Hepatocyte (in vitro differentiated cells): ENCODE results near the gene AKTIP. TPM values are rescaled to one million over a fixed set of nuclear protein-coding genes. Genes with fewer than 3 reads are reported as not detected.

Experiments
- DNase-seq: peaks from one replicate; pipeline ENCODE4 v3.0.0-alpha.2; 2016; ENCODE audit warnings: low spot score
- H2AFZ ChIP-seq: fragments of 200-600 bp; sonication (generic); 2 replicates; pipeline ENCODE4 v1.6.0; 2016; ENCODE audit warnings: antibody characterized with exemption, mild to moderate bottlenecking
- H3K27ac ChIP-seq: fragments of 200-600 bp; sonication (generic); 2 replicates; pipeline ENCODE4 v1.5.1; 2016; ENCODE audit warnings: mild to moderate bottlenecking
- H3K27me3 ChIP-seq: fragments of 200-600 bp; sonication (generic); 2 replicates; pipeline ENCODE4 v1.6.1; 2016
- H3K36me3 ChIP-seq: fragments of 200-600 bp; sonication (generic); replicated peaks from 2 replicates; pipeline ENCODE4 v1.5.1; 2016; ENCODE audit warnings: low read depth; ENCODE audit not compliant: insufficient read depth
- H3K4me1 ChIP-seq: fragments of 200-600 bp; sonication (generic); 2 replicates; pipeline ENCODE4 v1.5.1; 2016; ENCODE audit warnings: mild to moderate bottlenecking, moderate library complexity; ENCODE audit not compliant: insufficient read depth
- H3K4me2 ChIP-seq: fragments of 200-600 bp; sonication (generic); 2 replicates; pipeline ENCODE4 v1.6.0; 2016
- H3K4me3 ChIP-seq: fragments of 200-600 bp; sonication (generic); 2 replicates; pipeline ENCODE4 v1.5.1; 2016; ENCODE audit warnings: mild to moderate bottlenecking
- H3K79me2 ChIP-seq: fragments of 200-600 bp; sonication (generic); 2 replicates; pipeline ENCODE4 v1.6.0; 2017; ENCODE audit warnings: mild to moderate bottlenecking
- H3K9me2 ChIP-seq: fragments of 200-600 bp; sonication (generic); replicated peaks from 2 replicates; pipeline ENCODE4 v1.6.0; 2017; ENCODE audit warnings: mild to moderate bottlenecking; ENCODE audit not compliant: insufficient read depth
- H3K9me3 ChIP-seq: fragments of 200-600 bp; sonication (generic); 2 replicates; pipeline ENCODE4 v1.5.1; 2016; ENCODE audit warnings: low read depth, mild to moderate bottlenecking
- H4K20me1 ChIP-seq: fragments of 200-600 bp; sonication (generic); 2 replicates; pipeline ENCODE4 v1.6.0; 2016; ENCODE audit warnings: mild to moderate bottlenecking; ENCODE audit not compliant: insufficient read depth, poor library complexity, severe bottlenecking
- CTCF ChIP-seq: fragments of 200-600 bp; sonication (generic); IDR thresholded peaks from 2 replicates; pipeline ENCODE4 v1.5.1; 2016; ENCODE audit warnings: antibody characterized with exemption, mild to moderate bottlenecking; ENCODE audit not compliant: poor library complexity
- EZH2 ChIP-seq: fragments of 200-600 bp; sonication (generic); IDR thresholded peaks from 2 replicates; pipeline ENCODE4 v1.6.1; 2016; ENCODE audit warnings: antibody characterized with exemption, mild to moderate bottlenecking, borderline replicate concordance
- EZH2phosphoT487 ChIP-seq: fragments of 200-600 bp; sonication (generic); IDR thresholded peaks from one replicate; pipeline ENCODE4 v1.6.1; 2018; ENCODE audit warnings: antibody characterized with exemption, mild to moderate bottlenecking, low read depth, moderate library complexity; ENCODE audit not compliant: unreplicated experiment, severe bottlenecking
- WGBS: methylation state at CpG from one replicate; pipeline ENCODE4 v1.1.6; 2016; ENCODE audit warnings: low lambda C conversion rate; ENCODE audit errors: missing lambda C conversion rate; 5-methylcytosine and 5-hydroxymethylcytosine counted together
- polyA plus RNA-seq: library from polyadenylated mRNA; unstranded; fragments of >200 nt; fragmentation: Nextera tagmentation; extraction: Ambion mirVana; gene quantifications from 2 replicates; pipeline ENCODE4 v1.2.1, GENCODE V29; 2016
- total RNA-seq: library from RNA; depleted of rRNA; stranded (reverse); fragments of >200 nt; gene quantifications from 2 replicates; pipeline ENCODE4 v1.2.3, GENCODE V29; 2014

Gene AKTIP
- total and polyA plus RNA-seq, 2 experiments from 2014 or later = 24.3 to 43.7 TPM

- Histone ChIP-seq H3K4me1 (peaks cover 27% of the 10 kb centered on the region), H3K36me3 (no peaks in the 10 kb centered on the region), H2AFZ (no peak overlapping the region), H3K27me3 (no peaks in the 10 kb centered on the region), H3K9me3 (no peaks in the 10 kb centered on the region), H3K79me2 (peaks cover 35% of the 10 kb centered on the region), H3K4me3 (peak overlapping the region; percentile 40), H3K9me2 (no peaks in the 10 kb centered on the region), H3K27ac (peak overlapping the region; percentile 89), H4K20me1 (peaks cover 2% of the 10 kb centered on the region), H3K4me2 (peak overlapping the region; percentile 86)
- peak; percentile 43 for DNase-seq
- TF ChIP-seq EZH2 = no peak
- no peak for TF ChIP-seq EZH2phosphoT487
- no peak for TF ChIP-seq CTCF
- WGBS = 35% methylated on average over 9 of the region's 9 CpGs
Measured at GRCh38 chr16:53501216-53501859, 1.7 kb downstream of the AKTIP start.

- TF ChIP-seq EZH2 (no peak), CTCF (no peak), EZH2phosphoT487 (no peak)
- WGBS = 97% methylated on average over 4 of the region's 4 CpGs
Measured at GRCh38 chr16:53498984-53499383, 4.0 kb downstream of the AKTIP start.

GRCh38 chr16:53495325-53495724 lies 7.7 kb downstream of the AKTIP start:
- H2AFZ ChIP-seq = no peak overlapping the region
- peaks cover 19% of the 10 kb centered on the region for H3K79me2 ChIP-seq
- no peaks in the 10 kb centered on the region for H3K27me3 ChIP-seq
- H3K9me2 ChIP-seq = no peaks in the 10 kb centered on the region
- no peak overlapping the region for H3K27ac ChIP-seq
- no peaks in the 10 kb centered on the region for H3K4me1 ChIP-seq
- WGBS = 94% methylated on average over 4 of the region's 4 CpGs
- H4K20me1 ChIP-seq = peaks cover 2% of the 10 kb centered on the region
- H3K9me3 ChIP-seq = no peaks in the 10 kb centered on the region
- H3K36me3 ChIP-seq = peaks cover 3% of the 10 kb centered on the region
- no peak overlapping the region for H3K4me3 ChIP-seq
- TF ChIP-seq CTCF (no peak), EZH2 (no peak), EZH2phosphoT487 (no peak)
- DNase-seq = no peak
- H3K4me2 ChIP-seq = no peak overlapping the region

More at GRCh38 chr16:53498984-53499383, 4.0 kb downstream of the AKTIP start:
- H3K27ac ChIP-seq = no peak overlapping the region
- H3K4me2 ChIP-seq = no peak overlapping the region
- peaks cover 19% of the 10 kb centered on the region for H3K4me1 ChIP-seq
- H3K9me3 ChIP-seq = no peaks in the 10 kb centered on the region
- no peaks in the 10 kb centered on the region for H3K9me2 ChIP-seq
- no peak overlapping the region for H3K4me3 ChIP-seq
- no peak overlapping the region for H2AFZ ChIP-seq
- no peak for DNase-seq
- no peaks in the 10 kb centered on the region for H3K27me3 ChIP-seq
- H4K20me1 ChIP-seq = peaks cover 2% of the 10 kb centered on the region
- H3K36me3 ChIP-seq = no peaks in the 10 kb centered on the region
- peaks cover 35% of the 10 kb centered on the region for H3K79me2 ChIP-seq
